ENCODE measurements around the gene CD83. TPM values are rescaled to one million over a fixed set of nuclear protein-coding genes. Genes with fewer than 3 reads are reported as not detected.

CD83 gene
- total RNA-seq, 1 experiment from 2014 or later: 5.5 TPM

DNA sequence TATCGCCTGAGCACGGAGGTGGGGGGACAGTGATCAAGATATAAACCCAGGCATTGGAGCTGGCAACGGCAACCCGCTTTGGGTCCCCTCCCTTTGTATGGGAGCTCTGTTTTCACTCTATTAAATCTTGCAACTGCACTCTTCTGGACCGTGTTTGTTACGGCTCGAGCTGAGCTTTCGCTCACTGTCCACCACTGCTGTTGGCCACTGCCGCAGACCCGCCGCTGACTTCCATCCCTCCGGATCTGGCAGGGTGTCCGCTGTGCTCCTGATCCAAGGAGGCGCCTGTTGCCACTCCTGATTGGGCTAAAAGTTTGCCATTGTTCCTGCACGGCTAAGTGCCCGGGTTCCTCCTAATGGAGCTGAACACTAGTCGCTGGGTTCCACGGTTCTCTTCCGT is 48.9 kb upstream of the CD83 start:
- ATAC-seq: no peak
- TF ChIP-seq, protein P1, sequence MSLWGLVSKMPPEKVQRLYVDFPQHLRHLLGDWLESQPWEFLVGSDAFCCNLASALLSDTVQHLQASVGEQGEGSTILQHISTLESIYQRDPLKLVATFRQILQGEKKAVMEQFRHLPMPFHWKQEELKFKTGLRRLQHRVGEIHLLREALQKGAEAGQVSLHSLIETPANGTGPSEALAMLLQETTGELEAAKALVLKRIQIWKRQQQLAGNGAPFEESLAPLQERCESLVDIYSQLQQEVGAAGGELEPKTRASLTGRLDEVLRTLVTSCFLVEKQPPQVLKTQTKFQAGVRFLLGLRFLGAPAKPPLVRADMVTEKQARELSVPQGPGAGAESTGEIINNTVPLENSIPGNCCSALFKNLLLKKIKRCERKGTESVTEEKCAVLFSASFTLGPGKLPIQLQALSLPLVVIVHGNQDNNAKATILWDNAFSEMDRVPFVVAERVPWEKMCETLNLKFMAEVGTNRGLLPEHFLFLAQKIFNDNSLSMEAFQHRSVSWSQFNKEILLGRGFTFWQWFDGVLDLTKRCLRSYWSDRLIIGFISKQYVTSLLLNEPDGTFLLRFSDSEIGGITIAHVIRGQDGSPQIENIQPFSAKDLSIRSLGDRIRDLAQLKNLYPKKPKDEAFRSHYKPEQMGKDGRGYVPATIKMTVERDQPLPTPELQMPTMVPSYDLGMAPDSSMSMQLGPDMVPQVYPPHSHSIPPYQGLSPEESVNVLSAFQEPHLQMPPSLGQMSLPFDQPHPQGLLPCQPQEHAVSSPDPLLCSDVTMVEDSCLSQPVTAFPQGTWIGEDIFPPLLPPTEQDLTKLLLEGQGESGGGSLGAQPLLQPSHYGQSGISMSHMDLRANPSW (CRISPR knock-in tag; conservative IDR thresholded peaks at IDR 0.05; ENCODE audit: low read depth): no peak
- TF ChIP-seq NR3C1 (CRISPR knock-in tag; conservative IDR thresholded peaks at IDR 0.05; ENCODE audit: low read depth) (no peak), ZNF317 (CRISPR knock-in tag; IDR thresholded peaks at IDR 0.05; ENCODE audit: borderline replicate concordance, low read depth) (no peak), TEAD1 (CRISPR knock-in tag; IDR thresholded peaks at IDR 0.05) (no peak), ZNF425 (CRISPR knock-in tag; conservative IDR thresholded peaks at IDR 0.05) (no peak)
- TF ChIP-seq, protein P2, sequence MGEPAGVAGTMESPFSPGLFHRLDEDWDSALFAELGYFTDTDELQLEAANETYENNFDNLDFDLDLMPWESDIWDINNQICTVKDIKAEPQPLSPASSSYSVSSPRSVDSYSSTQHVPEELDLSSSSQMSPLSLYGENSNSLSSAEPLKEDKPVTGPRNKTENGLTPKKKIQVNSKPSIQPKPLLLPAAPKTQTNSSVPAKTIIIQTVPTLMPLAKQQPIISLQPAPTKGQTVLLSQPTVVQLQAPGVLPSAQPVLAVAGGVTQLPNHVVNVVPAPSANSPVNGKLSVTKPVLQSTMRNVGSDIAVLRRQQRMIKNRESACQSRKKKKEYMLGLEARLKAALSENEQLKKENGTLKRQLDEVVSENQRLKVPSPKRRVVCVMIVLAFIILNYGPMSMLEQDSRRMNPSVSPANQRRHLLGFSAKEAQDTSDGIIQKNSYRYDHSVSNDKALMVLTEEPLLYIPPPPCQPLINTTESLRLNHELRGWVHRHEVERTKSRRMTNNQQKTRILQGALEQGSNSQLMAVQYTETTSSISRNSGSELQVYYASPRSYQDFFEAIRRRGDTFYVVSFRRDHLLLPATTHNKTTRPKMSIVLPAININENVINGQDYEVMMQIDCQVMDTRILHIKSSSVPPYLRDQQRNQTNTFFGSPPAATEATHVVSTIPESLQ (CRISPR knock-in tag; IDR thresholded peaks at IDR 0.05): no peak
- TF ChIP-seq, protein P3, sequence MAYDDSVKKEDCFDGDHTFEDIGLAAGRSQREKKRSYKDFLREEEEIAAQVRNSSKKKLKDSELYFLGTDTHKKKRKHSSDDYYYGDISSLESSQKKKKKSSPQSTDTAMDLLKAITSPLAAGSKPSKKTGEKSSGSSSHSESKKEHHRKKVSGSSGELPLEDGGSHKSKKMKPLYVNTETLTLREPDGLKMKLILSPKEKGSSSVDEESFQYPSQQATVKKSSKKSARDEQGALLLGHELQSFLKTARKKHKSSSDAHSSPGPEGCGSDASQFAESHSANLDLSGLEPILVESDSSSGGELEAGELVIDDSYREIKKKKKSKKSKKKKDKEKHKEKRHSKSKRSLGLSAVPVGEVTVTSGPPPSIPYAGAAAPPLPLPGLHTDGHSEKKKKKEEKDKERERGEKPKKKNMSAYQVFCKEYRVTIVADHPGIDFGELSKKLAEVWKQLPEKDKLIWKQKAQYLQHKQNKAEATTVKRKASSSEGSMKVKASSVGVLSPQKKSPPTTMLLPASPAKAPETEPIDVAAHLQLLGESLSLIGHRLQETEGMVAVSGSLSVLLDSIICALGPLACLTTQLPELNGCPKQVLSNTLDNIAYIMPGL (CRISPR knock-in tag; IDR thresholded peaks at IDR 0.05): no peak
- H3K36me3 Mint-ChIP-seq: no peaks in the 10 kb centered on the region
- H3K27me3 Mint-ChIP-seq (ENCODE audit: low read depth): no peaks in the 10 kb centered on the region
- ChIA-PET POLR2A (no interaction called here), CTCF (interaction anchor here (1.3 to 1.4 kb wide), 3 partner anchors 22 to 160 kb away, joined by 3 to 8 read pairs (median 3); no protein-coding TSS in a partner anchor)
- H3K27ac Mint-ChIP-seq: no peak overlapping the region
- no peak for DNase-seq (ENCODE audit: low spot score)
- H3K9me3 Mint-ChIP-seq: no peaks in the 10 kb centered on the region
- H3K4me1 Mint-ChIP-seq: no peaks in the 10 kb centered on the region
- H3K4me3 Mint-ChIP-seq: no peak overlapping the region

DNA sequence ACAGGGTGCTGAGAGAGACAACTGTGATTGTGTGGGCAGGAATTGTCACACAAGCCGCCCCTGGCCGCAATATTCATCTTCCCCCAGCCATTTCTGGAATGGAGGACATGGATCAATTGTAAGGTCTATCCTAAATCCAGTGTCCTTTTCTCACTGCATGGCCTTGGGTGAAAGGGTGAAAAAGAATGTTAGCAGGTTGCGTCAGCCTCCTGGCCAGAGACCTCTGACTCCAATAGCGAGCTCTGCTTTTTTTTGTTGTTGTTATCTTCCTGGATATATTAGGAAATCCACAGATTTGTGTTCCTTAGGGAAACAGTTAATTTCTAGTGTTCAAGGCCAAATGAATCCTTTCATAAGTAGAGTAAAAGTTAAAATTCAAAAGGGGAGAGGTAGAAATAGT is 47.1 kb upstream of the CD83 start:
- H3K27me3 Mint-ChIP-seq (ENCODE audit: low read depth): no peaks in the 10 kb centered on the region
- H3K4me3 Mint-ChIP-seq: no peak overlapping the region
- ChIA-PET POLR2A (no interaction called here), CTCF (interaction anchor here (0.6 to 1.2 kb wide), 2 partner anchors 59 to 166 kb away, joined by 3 read pairs; no protein-coding TSS in a partner anchor)
- peaks cover 7% of the 10 kb centered on the region for H3K4me1 Mint-ChIP-seq
- H3K36me3 Mint-ChIP-seq: no peaks in the 10 kb centered on the region
- H3K27ac Mint-ChIP-seq: no peak overlapping the region
- TF ChIP-seq TCF7 (CRISPR knock-in tag; IDR thresholded peaks at IDR 0.05; ENCODE audit: low read depth) (no peak), TP53 (CRISPR knock-in tag; IDR thresholded peaks at IDR 0.05) (no peak), MLX (CRISPR knock-in tag; IDR thresholded peaks at IDR 0.05) (no peak), GABPB1 (CRISPR knock-in tag; IDR thresholded peaks at IDR 0.05) (peak; percentile 91), HMGA2 (CRISPR knock-in tag; IDR thresholded peaks at IDR 0.05) (no peak), JUN (CRISPR knock-in tag; IDR thresholded peaks at IDR 0.05) (no peak), PRRX2 (CRISPR knock-in tag; IDR thresholded peaks at IDR 0.05) (no peak), NFE2L1 (CRISPR knock-in tag; IDR thresholded peaks at IDR 0.05) (no peak)
- DNase-seq (ENCODE audit: low spot score) (no peak), ATAC-seq (no peak)
- H3K9me3 Mint-ChIP-seq: no peaks in the 10 kb centered on the region

Measured in WTC11 (cell line).